ENCODE data around the gene PTPN3. TPM values are rescaled to one million over a fixed set of nuclear protein-coding genes. Genes with fewer than 3 reads are reported as not detected.
A peak's percentile ranks its signal among the peaks of the same experiment; 100 is the strongest.

Gene PTPN3
- polyA plus RNA-seq, 10 donors: 1.7 to 5.9 (median 3.2) TPM

DNA sequence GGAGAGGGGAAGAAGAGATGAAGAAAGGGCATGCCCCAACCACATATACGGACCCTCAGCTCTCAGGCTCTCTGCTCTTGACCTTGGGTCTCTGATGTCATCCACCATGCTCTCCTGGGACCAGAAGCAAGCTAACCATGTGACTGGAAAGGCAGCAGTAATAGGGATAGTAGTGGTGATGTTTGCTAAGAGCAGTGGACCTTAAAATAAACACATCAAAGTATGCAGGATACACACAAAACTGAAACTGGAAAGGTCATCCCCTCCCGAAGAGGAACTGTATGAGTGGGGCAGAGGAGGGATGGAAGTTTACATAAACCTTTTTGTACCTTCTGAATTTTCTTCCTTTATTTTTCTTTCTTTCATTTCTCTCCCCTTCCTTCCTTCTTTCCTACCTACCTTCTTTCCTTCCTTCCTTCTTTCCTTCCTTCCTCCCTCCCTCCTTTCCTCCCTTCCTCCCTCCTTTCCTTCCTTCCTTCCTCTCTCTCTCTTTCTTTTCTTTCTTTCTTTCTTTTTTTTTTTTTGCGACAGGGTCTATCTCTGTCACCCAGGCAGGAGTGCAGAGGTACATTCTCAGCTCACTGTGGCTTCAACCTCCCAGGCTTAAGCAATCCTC, 8.1 kb upstream of the PTPN3 start:
- DNase-seq: no peak

DNA sequence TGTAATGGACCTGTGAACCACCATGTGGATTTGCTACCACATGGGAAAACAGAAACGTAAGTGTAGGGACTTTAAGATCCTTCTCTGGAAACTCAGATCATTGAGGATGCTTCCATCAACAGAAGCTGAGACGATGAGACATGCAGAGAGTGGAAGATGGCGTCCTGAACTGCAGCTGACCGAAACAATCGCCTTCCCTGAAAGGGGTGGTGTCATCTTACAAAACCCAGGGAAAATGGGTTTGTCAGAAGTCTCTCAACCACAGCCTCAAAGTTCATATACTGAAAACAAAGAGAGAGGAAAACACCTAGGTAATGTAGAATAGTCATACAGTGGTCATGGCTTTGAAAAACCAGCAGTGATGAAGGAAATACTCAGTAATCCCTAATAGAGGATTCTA, 6.6 kb upstream of the PTPN3 start:
- DNase-seq: no peak

DNA sequence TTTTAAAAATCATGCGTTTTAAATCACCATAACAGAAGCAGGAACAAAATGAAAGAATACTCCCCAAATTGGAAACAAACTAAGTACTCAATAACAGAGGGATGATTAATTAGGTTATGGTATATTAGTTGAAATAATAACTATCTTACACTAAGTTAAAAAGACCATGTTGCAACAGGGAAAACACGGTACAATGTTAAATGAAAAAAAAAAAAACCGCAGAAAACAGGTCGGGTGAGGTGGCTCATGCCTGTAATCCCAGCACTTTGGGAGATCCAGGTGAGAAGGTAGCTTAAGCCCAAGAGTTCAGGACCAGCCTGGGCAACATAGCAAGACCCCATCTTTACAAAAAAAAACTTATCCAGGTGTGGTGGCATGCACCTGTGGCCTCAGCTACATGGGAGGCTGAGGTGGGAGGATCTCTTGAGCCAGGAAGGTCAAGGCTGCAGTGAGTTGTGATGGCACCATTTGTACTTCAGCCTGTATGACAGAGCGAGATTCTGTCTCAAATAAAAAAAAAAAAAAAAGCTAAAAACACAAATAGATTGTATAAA, 2.4 kb upstream of the PTPN3 start:
- DNase-seq: no peak

DNA sequence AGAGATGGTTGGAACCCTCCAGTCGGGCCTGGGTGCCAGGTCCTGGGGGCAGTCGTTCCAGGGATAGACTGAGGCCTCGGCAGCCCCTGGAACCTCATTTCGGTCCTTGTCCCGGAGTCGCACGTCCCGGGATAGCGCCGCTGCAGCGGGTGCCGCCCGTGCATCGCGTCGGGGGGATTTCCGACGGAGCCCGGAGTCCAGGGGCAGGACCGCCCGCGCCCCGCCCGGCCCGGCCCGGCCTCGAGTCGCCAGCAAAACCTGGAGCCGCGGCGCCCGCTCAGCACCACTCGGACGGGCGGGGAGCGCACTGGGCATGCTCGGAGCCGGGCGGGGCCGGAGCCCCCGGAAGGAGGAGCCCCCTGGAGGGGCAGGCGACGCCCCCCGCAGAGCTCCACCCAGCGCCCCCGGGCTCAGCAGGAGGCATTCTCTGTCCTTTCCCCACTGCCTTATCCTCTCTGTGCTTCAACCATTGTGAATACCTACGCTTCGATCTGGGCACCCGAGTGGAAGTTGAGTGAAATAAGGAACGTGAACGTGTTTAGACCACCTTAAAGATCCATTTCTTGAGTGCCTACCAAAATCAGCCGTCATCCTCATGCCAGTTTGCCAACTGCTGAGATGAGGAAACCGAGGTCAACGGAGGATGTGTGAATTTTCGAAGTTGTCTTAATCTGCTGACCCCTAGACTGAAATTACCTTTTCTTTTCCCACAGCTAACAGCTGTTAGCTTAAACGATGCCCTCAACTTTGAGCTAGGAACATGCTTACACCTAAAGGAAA, 1.7 kb upstream of the PTPN3 start:
- DNase-seq: peak in 1 of 3 donors; percentile 55

DNA sequence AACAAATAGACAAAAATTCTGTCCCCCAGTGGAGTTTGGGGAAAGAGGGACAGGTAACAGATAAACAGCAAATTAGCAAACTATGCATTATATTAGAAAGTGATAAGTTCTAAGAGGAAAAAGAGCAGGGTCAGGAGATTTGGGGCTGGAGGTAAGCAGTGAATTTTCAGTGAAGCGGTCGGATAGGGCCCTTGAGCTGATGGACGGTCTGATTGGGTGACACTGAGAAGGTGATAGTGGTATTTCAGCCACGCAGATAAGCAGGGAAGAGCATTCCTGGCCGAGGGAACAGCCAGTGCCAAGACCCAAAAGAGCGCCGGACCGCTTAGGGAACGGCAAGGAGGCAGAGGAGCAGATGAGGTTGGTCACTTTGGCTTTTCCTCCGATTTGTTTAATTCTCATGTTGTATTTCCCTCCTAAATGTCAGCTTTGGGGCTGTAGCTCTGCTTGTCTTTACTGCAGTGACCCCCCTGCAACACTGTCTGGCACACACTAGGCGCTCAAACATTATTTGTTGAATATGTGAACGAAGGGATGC, 1.1 kb upstream of the PTPN3 start:
- DNase-seq: peak in 1 of 3 donors; percentile 32

DNA sequence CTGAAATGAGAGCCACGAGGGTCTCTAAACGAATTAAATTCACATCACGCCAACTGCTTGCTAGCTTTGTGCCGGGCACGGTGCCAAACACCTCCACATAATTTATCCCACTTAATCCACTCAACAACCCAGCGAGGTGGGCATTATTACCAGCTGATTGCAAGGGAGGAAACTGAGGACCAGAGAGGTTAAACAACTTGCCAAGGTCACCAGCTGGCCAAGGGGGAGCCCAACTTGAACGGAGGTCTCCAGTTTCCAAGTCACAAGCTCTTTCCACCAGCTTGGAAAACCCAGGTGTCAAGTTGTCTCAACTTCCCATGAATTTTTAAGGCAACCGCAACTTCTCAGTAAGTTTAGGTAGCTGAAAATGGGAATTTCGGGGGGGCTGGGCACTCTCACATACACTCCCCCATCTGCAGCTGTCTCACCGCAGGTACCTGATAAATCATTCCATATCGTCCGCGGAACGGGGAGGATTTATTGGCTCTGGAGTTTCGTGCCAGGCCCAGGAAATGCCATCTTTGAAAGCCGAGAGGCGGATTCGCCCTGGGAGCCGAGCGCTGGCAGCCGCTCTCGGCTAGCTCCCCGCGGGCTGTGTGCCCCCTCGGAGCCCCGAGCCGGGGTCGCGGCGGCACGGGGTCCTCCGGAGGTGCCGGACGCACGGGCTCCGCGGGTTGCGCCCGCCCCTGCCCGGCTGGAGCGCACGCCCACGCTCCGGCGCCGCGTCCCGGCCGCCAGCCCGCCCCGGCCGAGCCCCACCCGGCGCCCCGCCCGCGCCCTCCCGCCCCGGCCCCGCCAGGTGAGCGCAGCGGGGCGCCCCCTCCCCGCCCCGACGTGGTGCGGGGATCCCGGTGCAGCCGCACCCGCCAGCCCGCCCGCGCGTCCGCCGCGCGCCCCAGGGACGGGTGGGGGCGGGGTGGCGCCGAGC, 617 bp downstream of the PTPN3 start:
- peak in 1 of 3 donors; percentile 63 for DNase-seq

DNA sequence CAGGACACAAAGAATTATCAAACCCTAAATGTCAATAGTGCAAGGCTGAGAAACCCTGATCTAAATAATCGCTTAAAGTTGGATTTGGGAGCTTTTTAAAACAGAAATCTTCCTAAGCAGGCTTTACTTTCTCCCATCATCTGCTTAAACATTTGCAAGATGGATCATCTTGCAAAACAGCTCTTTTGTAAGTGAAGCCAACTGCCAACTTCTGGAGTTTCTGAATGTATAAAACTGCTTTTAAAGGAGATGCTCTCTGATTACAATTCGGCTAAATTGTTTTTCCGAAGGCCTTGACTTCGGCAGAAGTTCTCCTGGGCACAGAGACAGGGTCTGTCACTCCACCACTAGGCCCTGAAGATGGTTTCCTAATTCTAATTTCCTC, 1.3 kb downstream of the PTPN3 start:
- peak in 1 of 3 donors; percentile 34 for DNase-seq

DNA sequence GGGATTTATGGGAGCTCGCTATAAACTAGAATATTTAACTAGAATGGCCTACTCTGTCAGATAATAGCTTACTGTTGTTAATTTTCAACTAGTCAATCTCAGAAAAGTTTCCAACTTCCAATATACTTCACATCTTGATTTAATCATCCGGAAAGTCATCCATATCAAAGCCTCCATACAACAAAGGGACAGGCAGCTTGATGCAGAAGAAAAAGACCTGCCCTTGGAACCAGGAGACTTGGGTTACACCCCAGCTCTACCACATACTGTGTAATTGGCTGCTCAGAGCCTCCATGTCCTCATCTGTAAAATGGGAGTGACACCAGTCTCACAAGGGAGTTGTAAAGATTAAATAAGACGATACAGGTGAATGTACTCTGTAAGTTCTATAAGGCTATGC, 1.9 kb downstream of the PTPN3 start:
- DNase-seq: no peak

DNA sequence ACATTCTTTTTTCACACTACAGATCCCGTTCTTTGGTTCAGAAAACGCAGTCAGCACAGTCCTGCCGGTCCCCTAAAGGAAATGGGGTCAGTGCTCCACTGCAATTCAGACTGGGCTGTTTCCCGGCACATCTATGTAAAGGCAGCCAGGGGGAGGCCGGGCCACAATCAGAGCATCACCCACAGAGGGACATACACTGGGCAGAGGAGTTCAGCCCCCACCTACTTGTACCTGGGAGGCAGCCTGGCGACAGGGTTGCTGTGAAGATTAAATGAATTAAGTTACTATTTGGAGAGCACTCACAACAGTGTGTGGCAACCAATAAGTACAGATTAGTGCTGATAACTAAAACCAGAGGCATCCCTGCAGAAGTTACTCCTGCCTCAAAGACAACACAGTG, 4.5 kb downstream of the PTPN3 start:
- DNase-seq: no peak

DNA sequence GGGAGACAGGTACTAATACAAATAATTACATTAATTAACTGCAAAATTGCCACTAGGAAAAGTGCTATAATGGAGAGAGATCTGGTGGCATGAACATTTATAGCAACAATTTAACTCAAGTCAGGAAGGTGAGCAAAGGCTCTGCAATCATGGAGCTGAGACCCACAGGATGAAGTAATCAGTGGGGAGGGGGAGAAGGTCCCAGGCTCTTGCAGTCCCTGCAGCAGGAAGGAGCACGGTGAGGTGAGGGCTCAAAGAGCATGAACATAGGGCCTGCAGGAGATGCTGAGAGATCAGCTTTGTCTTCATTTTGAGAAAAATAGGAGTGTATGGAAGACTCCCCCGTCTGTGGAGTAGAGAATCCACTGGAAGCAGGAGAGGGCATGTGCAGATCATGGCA, 6.5 kb downstream of the PTPN3 start:
- no peak for DNase-seq

DNA sequence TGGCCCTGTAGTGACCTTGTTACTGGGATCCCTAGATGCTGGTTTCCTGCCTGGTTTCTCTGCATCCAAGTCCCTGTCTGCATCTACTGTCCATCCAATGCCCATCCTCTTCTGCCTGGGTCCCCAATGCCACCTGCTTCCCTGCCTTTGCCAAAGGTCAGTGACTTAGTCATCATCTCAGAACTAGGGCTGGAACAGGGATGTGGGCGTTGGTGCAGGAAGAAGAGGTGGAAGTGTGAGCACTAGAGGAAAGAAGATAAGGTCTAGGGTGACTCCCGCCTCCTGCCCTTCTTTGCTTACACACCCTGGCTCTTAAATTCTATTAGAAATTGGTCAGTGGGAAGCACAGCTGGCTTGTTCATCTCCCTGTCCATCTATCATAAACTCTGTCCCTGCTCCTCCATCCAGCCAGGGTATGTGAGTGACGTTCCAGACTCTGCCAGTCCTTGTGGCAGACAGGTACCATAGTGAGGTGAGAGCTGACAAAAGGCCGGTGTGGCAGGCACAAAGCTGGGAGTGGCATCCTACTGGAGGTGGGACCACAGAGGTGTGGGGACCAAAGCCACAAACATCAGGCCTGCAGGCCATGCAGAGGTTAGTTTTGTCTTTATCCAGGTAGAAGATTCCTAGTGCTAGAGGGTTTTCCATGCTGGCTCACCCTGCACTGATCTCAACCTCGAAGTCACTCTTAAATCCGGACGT, 9.2 kb downstream of the PTPN3 start:
- no peak for DNase-seq

DNA sequence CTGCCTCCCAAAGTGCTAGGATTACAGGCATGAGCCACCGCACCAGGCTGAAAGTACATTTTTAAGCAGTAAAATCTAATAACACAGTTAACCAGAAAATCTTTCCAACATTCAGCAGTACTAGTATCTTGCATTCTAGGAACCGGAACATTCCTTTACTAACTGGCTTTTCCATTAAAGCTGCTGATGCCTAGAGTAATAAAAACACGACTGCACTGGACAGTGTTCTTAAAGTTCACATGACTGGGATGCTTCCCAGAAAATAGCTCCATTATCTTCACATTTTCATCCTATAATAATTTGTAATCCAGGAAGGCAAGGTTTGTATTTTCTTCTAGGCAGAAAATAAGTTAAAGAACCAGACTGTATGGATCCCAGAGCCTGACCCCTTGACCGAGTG, 9.8 kb downstream of the PTPN3 start:
- peak in 2 of 3 donors; percentile 44 to 65 for DNase-seq

DNA sequence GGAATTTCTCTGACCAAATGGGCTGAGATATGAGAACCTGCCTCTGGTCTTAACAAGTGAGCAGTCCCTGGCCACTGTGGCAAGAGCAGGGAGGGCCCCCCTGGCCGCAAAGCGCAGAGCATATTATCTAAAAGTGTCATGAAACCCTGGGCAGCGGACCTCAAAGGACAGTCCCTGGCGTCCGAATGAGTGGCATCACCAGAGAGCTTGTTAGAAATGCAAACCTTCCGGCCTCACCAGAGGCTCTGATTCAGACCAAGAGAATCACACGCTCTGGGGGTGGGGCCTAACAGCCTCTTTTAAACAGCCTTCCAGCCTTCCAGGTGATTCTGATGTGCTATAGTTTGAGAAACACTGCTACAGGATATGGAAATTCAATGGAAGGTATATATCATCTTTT, 10.9 kb downstream of the PTPN3 start:
- no peak for DNase-seq

DNA sequence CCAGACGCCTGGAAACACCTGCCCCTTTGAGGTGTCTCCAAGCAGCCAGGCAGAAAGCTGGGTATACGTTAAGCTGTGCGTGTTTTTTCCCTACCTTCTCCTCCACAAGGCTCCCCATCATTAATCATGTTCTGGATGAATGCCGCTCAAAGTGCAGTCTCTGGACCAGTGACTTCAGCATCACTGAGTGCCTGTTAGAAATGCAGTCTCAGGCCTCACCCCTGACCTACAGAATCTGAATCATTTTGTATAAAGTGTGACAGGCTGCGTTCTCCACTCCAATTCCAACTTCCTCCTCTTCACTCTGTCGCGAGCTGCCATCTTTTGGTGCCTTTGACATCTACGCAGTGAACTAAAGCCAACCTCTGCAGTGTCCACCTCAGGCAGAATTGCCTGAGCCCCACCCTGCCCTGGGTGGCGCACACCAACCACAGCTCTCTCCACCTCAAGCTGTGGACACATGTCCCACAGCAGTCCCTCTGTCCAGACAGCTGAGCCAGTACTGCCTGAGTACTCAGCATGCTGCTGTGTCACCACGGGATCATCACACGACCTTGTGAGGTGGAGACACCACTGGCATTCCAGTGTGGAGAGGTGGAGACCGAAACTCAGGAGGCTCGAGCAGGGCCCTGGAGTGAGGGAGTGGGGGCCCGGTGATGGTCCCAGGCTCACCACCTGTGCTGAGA, 14.2 kb downstream of the PTPN3 start:
- no peak for DNase-seq

DNA sequence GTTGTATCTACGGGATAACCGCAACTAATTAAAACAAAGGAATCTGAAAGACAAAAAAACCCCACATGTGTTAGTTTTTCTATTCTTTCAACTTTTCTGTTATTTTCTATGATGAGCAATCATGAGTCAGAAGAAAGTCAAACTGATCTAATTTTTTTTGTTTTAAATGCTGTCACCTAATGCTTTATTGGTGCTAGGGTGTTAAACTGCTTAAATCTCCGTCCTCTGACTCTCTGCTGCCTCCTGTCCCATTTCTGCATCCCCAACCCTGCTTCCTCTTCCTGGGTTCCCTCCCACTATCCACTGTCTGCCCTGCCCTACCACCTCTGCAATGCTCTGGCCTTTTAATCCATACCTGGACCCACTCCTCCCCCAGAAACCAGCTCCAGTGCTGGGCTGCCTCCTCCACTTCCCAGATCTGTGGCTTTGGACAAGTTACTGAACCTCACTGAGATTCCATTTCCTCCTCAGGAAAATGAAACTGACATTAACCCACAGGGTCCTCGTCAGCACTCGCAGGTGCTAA, 15.7 kb downstream of the PTPN3 start:
- DNase-seq: no peak

DNA sequence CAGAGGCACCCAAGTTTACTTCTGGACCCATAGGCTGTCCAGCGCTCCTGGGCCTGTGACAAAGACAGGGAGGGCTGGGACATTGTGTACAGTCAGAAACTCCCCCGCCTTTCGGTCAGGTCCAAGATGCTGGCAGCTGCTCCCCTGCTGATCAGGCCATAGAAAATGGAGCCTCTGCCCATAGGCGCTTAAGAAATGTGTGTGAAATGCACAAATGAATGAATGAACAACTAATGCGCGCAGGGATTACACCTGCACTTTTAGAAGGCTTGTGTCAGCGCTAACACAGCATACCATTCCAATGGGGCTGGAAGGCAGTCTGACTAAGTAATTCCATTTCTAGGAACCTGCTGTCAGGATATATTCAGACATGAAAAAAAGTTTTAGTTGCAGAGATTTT, 16.3 kb downstream of the PTPN3 start:
- no peak for DNase-seq

DNA sequence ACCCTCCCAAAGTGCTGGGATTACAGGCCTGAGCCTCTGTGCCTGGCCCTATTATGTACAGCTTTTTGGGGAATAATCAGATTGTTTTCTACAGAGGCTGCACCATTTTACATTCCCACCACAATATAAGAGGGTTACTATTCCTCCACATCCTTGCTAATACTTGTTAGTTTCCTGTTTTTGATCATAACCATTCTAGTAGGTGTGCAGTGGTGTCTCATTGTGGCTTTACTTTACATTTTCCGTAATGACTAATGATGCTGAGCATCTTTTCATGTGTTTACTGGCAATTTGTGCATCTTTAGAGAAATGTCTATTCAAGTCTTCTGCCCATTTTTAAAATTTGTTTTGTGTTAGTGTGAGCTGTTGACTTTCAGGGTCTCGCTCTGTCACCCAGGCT, 18.3 kb downstream of the PTPN3 start:
- no peak for DNase-seq

DNA sequence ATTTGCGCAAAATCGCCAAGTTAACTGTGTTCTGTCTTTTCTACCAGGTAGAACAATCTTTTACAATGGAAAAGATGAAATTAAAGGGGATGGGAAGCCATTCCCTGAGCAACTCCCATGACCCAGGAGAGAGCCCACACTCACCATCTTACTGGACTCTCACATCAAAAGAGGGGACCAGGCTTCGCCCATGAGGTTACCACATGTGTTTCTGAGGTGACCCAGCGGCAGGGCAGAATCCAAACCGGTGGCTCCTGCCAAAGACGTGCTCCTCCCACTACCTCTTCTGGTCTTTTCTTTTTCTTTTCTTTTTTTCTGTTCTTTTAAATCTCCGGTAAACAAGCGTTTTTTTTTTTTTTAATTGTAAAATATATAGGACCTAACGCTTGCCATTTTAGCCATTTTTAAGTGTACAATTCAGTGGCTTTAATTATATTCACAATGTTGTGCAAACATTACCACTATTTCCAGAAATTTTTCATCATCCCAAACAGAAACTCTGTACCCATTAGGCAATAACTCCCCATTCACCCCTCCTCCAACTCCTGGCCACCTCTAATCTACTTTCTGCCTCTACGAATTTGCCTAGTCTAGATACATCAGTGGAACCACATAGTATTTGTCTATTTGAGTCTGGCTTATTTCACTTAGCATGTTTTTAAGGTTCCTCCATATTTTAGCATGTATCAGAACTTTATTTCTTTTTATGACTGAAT, 19.3 kb downstream of the PTPN3 start:
- no peak for DNase-seq

DNA sequence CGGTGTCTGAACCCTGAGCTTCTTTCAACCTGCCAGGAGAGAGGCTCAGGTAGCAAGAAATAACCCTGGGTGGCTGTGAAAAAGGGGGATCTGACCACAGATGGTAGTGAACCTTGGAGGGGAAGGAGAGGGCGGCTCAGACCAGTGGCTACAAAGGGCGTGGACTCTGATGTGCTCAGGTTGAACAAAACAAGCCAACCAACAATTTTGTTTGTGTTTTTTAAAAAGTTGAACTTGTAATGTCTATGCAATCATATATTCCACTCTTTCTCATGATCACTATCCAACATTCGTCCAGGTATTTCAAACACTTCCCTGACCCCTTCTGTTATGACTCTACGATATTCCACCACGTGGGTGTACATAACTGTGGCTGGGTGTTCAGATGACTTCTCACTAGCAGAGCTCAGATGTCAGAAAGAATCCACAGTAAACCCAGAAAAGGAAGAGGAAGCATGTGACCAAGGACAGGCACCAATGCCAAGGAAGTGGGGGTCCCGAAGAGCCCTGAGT, 20.0 kb downstream of the PTPN3 start:
- no peak for DNase-seq
